ENCODE measurements around the gene SDF4.

DNA sequence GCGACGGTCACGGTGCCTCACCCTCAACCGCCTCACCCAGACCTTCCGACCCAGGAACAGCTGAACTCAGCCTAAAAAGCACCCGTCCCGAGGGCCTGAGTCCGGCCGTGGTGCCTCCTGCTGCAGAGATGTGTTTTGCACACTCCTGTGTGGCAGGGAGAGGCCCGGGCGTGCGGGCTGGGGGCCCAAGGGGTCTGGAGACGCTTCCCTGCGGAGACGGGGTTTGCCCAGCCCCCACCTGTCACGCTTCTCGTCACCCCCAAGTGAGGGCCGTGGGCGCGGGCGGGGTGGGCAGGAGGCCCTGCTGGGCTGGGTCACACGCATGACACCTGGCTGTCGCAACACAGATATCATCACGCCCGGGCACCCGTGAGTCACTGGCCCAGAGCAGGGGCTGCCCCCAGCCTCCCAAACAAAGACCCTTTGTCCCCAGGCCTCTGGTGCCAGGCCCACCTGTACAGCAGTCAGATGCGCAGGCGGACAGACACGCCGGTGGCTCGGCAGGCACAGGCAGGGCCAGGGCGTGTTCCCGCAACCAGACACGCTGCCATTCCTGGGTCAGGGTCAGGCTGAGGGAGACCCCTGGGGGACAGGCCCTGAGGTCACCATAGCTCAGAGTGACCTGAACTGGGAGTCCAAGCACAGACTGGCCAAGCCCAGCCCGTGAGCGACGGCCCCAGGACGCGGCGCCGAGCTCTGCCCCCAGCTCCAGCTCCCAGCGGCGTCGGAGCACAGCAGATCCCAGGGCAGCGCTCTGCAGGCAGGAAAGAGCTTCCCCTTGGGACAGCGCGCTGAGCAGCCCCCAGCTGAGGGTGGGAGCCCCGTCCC is 6.3 kb upstream of the SDF4 start:
- TF ChIP-seq, protein P1, sequence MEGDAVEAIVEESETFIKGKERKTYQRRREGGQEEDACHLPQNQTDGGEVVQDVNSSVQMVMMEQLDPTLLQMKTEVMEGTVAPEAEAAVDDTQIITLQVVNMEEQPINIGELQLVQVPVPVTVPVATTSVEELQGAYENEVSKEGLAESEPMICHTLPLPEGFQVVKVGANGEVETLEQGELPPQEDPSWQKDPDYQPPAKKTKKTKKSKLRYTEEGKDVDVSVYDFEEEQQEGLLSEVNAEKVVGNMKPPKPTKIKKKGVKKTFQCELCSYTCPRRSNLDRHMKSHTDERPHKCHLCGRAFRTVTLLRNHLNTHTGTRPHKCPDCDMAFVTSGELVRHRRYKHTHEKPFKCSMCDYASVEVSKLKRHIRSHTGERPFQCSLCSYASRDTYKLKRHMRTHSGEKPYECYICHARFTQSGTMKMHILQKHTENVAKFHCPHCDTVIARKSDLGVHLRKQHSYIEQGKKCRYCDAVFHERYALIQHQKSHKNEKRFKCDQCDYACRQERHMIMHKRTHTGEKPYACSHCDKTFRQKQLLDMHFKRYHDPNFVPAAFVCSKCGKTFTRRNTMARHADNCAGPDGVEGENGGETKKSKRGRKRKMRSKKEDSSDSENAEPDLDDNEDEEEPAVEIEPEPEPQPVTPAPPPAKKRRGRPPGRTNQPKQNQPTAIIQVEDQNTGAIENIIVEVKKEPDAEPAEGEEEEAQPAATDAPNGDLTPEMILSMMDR (IDR thresholded peaks at IDR 0.05), result no peak
- TF ChIP-seq POLR2A (IDR thresholded peaks at IDR 0.05), result no peak

All from lower leg skin (tissue), 3 donors.